Posterior cingulate gyrus (tissue), 11 donors: ENCODE data around the gene TFF3.

Experiments
- DNase-seq, 10 donors: peaks; one replicate each; pipeline versions ENCODE4 v3.0.0 to v3.0.0-alpha.2; 2020 to 2021; ENCODE audit warnings: mixed read lengths in 3 of 10
- intact Hi-C: fragments of 100-400 bp; cut with DNase I; formaldehyde crosslinking; loops from one replicate; pipeline ENCODE4 v1.15.1; 2023

The TFF3 gene

GRCh38 chr21:42315296-42315891 is at the start of gene TFF3:
TFF3 (minus strand) TSS chr21:42315409; CDS start chr21:42315374, 35 bp downstream.
- DNase-seq, result peak in 1 of 10 donors; percentile 60
- intact Hi-C loops, result no loop called here

GRCh38 chr21:42364304-42364865 is 49.2 kb upstream of the TFF3 start:
- intact Hi-C loops, result no loop called here
- DNase-seq, result peak in 2 of 10 donors; percentile 36 to 49

GRCh38 chr21:42363312-42363711 is 48.1 kb upstream of the TFF3 start:
- intact Hi-C loops, result no loop called here
- peak in 2 of 10 donors; percentile 27 to 41 for DNase-seq

GRCh38 chr21:42362700-42363099 is 47.5 kb upstream of the TFF3 start:
- intact Hi-C loops, result no loop called here
- DNase-seq, result no peak

GRCh38 chr21:42362198-42362597 is 47.0 kb upstream of the TFF3 start:
- DNase-seq, result peak in 2 of 10 donors; percentile 81 to 82
- intact Hi-C loops, result no loop called here

- intact Hi-C loops, result no loop called here
- peak in 2 of 10 donors; percentile 13 to 22 for DNase-seq
These were observed 46.1 kb upstream of the TFF3 start for GRCh38 chr21:42361286-42361685.

GRCh38 chr21:42360317-42360716 is 45.1 kb upstream of the TFF3 start:
- intact Hi-C loops, result no loop called here
- peak in 1 of 10 donors; percentile 39 for DNase-seq

- intact Hi-C loops, result no loop called here
- DNase-seq, result peak in 1 of 10 donors; percentile 17
These were observed 43.7 kb upstream of the TFF3 start for GRCh38 chr21:42358937-42359336.

- peak in 2 of 10 donors; percentile 34 to 49 for DNase-seq
- intact Hi-C loops, result no loop called here
These were observed 43.1 kb upstream of the TFF3 start for GRCh38 chr21:42358261-42358660.

GRCh38 chr21:42357307-42357706 is 42.1 kb upstream of the TFF3 start:
- intact Hi-C loops, result no loop called here

GRCh38 chr21:42356650-42357049 is 41.4 kb upstream of the TFF3 start:
- intact Hi-C loops, result no loop called here
- peak in 1 of 10 donors; percentile 20 for DNase-seq

More at GRCh38 chr21:42357307-42357706, 42.1 kb upstream of the TFF3 start:
- DNase-seq, result peak in 1 of 10 donors; percentile 2

- intact Hi-C loops, result no loop called here
- no peak for DNase-seq
These were observed 40.8 kb upstream of the TFF3 start for GRCh38 chr21:42356046-42356445.

GRCh38 chr21:42353623-42354022 is 38.4 kb upstream of the TFF3 start:
- intact Hi-C loops, result no loop called here
- no peak for DNase-seq

GRCh38 chr21:42352441-42353095 is 37.4 kb upstream of the TFF3 start:
- intact Hi-C loops, result no loop called here
- DNase-seq, result peak in 1 of 10 donors; percentile 24

- intact Hi-C loops, result no loop called here
- DNase-seq, result peak in 1 of 10 donors; percentile 36
These were observed 36.6 kb upstream of the TFF3 start for GRCh38 chr21:42351626-42352440.

- intact Hi-C loops, result no loop called here
- peak in 1 of 10 donors; percentile 63 for DNase-seq
These were observed 35.8 kb upstream of the TFF3 start, which contains the start of gene TFF2 for GRCh38 chr21:42350927-42351426. TFF2 (minus strand) TSS chr21:42350994; CDS start chr21:42350957, 37 bp downstream.

GRCh38 chr21:42350318-42350910 is 35.2 kb upstream of the TFF3 start:
- intact Hi-C loops, result no loop called here
- peak in 1 of 10 donors; percentile 65 for DNase-seq

GRCh38 chr21:42349420-42350317 is 34.5 kb upstream of the TFF3 start:
- DNase-seq, result peak in 1 of 10 donors; percentile 64
- intact Hi-C loops, result loop anchor here (10.0 kb wide), 1 partner anchor 95 kb away; no protein-coding TSS in a partner anchor

- intact Hi-C loops, result loop anchor here (10.0 kb wide), 1 partner anchor 96 kb away; no protein-coding TSS in a partner anchor
These were observed 33.6 kb upstream of the TFF3 start for GRCh38 chr21:42348762-42349161.

More at GRCh38 chr21:42348762-42349161, 33.6 kb upstream of the TFF3 start:
- no peak for DNase-seq
